Measurements from ENCODE around the gene KRTAP1-1.
"Not testable (repeated sequence)": the region's sequence is repeated elsewhere in the genome, so short reads cannot be mapped to it uniquely, and the experiment has no call there.

KRTAP1-1 gene, protein sequence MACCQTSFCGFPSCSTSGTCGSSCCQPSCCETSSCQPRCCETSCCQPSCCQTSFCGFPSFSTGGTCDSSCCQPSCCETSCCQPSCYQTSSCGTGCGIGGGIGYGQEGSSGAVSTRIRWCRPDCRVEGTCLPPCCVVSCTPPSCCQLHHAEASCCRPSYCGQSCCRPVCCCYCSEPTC

DNA sequence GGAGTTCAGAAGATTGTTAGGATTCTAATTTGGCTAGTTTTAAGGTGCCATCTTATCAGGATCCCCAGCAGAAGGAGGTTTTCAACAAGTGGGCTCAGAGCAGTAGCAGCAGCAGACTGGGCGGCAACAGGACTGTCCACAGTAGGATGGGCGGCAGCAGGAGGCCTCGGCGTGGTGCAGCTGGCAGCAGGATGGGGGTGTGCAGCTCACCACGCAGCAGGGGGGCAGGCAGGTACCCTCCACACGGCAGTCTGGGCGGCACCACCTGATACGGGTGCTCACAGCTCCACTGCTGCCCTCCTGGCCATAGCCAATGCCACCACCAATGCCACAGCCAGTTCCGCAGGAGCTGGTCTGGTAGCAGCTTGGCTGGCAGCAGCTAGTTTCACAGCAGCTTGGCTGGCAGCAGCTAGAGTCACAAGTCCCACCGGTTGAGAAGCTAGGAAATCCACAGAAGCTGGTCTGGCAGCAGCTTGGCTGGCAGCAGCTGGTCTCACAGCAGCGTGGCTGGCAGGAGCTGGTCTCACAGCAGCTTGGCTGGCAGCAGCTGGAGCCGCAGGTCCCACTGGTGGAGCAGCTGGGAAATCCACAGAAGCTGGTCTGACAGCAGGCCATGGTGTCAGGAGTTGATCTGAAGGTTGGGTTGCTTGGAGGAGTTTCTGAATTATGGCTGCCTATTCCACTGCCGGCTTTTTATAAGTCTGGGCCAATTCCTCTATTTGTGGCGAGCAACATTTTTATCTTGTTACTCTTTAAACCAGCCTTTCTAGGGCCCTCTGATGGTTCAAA lies at the start of gene KRTAP1-1:
Gene KRTAP1-1, minus strand, starts transcription at position 668 of the 789 bp plus-strand sequence. Its CDS starts 53 bp downstream, at position 615.
- DNase-seq = not testable (repeated sequence)

DNA sequence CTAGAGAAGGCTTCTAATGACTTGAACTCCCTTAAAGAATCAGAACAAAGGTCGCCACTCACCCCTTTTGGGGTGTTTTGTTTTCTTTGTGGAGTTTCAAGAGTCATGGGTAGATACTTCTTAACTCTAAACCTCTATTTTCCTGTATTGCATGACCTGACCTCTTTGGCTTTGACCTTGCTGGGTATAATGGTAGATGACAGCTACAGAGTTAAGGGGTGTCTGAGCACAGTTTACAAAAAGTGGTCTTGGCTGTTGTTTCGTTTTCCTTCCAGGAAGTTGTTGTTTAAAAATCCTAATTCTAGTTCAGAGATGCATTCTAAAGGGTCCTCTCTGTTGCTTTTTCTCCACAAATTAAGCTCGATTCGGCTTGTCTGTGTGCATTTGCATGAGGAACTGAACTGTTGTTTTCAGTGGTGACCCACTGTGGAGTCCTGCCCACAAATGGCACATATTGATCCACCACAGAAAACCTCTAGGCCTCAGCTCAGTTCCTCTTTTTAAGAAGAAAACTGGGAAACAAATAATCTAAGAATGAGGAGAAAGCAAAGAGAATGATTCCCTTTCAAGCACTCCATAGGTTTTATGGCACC lies 47.6 kb upstream of the KRTAP1-1 start:
- not testable (repeated sequence) for DNase-seq

DNA sequence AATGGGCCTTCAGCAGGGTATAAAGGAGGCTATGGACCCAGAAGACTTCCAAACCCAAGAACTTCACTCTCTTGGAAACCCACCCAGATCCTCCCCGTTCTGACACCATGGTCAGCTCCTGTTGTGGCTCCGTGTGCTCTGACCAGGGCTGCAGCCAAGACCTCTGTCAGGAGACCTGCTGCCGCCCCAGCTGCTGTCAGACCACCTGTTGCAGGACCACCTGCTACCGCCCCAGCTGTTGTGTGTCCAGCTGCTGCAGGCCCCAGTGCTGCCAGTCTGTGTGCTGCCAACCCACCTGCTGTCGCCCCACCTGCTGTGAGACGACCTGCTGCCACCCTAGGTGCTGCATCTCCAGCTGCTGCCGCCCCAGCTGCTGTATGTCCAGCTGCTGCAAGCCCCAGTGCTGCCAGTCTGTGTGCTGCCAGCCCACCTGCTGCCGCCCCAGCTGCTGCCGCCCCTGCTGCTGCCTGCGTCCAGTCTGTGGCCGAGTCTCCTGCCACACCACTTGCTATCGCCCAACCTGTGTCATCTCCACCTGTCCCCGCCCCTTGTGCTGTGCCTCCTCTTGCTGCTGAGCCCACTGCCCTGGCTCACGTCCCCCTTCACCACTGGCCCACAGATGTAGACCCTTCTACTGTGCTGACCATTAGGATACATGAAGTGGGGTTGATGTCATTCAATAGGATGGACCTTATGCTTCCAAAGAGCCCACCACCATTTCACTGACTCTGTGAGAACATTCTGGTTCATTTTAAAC lies 43.0 kb upstream of the KRTAP1-1 start, which contains the start of gene KRTAP4-7:
Gene KRTAP4-7, plus strand, starts transcription at position 51 of the 757 bp plus-strand sequence. Its CDS starts 57 bp downstream, at position 108.
- DNase-seq = not testable (repeated sequence)

DNA sequence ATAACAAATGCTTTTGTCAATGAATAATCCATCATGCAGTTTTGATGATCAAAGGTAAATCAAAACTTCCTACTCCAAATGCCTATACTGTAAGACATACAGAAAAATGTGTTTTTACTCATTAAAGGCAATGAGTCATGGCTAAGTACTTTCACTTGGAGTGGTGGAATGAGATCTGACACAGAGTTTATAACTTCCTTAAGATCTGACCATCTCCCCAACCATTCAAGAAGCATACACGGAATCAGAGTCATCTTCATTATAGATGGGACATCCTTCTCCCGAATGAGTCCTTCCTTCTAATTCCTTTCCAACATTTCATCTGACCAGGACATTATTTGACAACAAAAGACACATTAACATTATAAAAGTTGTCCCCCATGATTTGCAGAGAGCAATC lies 42.2 kb upstream of the KRTAP1-1 start:
- not testable (repeated sequence) for DNase-seq

DNA sequence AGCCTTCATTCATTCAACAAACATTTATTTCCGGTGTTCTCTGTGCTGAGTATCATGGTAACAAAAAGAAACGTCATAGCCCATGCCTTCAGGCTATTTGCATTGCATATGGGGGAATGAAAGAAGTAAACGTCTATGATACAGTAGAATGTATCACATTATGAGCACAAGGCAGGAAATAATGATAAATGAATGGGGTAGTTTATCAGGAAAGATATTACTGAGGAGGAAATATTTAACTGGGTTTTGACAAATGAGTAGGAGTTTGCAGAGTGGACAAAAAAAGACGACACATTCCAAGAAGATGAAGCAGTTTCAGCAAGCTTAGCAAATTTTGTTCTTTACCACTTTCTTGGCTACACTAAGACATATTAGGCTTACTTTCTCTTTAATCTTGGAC lies 41.4 kb upstream of the KRTAP1-1 start:
- DNase-seq = no peak

DNA sequence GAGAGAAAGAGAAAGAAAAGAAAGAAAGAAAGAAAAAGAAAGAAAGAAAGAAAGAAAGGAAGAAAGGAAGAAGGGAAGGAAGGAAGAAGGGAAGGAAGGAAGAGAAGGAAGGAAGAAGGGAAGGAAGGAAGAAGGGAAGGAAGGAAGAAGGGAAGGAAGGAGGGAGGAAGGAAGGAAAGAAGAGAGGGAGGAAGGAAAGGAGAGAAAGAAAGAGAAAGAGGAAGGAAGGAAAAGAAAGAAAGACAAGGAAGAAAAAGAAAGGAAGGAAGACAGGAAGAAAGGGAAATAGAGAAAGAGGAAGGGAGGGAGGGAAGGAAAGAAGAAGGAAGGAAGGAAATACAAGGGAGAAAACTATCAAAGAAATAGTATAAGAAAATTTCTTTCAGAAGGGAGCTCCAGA lies 35.5 kb upstream of the KRTAP1-1 start:
- DNase-seq = no peak

DNA sequence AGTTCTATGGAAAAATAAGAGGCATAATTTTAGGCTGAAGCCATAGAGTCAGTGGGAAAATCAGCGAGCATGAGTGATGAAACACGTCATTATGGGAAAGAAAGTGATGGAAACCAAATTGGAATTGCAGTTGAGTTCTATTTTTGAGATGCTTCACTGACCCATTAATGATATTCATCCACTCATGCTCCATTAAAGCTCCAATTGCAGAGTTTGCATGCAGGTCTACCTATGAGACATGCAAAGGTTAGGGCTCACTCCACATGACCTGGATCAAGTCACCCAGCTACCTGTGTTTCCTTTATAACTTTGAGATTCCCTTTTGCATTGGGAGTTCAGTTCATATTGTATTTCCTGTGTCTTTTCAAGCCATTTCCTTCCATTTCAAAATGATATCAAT lies 32.4 kb upstream of the KRTAP1-1 start:
- no peak for DNase-seq

DNA sequence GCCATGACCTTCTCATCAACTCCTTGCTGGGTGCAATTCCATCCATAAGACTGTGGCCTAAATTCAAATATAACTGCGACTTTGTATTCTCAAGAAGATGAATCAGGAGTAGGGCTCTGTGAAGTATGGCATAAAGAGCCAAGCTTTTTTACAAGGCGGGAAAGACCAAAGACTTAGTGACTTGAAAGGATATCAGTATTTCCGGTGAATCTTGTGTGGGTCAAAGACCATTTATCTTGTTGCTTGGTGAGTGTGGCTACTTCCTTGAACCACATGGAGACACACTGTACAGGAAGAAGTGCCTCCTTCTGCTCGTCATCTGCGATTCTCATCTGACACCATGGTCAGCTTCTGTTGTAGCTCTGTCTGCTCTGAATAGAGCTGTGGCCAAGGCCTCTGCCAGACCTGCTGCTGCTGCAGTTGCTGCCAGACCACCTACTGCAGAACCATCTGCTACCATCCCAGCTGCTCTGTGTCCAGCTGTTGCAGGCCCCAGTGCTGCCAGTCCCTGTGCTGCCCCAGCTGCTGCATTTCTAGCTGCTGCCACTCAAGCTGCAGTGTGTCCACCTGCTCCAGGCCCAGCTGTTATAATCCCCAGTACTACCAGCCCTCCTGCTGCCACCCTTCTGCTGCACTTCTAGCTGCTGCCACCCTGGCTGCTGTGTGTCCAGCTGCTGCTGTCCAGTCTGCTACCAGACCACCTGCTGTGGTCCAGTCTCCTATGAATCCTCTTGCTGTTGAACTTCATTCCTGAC lies 30.5 kb upstream of the KRTAP1-1 start:
- no peak for DNase-seq

DNA sequence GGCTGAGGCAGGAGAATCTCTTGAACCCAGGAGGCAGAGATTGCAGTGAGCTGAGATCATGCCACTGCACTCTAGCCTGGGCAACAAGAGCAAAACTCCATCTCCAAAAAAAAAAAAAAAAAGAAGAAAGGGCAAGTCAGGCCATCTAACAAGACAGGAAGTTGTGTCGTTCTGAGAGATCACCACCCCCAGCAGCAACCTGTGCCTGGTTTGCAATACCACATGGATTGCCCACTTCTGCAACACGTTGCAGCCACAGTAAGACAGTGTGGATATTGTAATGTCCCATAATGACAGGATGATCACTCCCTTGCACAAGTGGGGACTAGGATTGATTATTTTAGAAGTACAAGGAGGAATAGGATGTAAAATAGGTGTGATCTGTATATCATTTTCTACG lies 27.8 kb upstream of the KRTAP1-1 start:
- no peak for DNase-seq

DNA sequence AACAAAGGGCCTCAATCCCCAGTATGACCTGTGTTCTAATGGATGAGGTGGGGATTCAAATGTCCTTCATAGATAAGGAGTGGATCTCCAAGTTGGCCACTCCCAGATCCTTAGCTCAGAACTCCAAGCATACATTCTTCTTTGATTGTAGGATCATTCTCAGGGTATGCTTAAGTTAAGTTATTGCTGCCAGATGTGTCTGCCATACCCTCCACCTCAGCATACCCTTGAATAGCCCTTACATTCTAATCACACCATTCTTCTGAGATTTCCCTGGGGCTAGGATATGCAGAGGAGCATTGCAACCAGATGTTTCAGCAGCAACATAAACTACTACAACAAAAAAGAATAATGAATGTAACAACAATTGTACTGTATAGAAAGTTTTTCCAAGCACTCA lies 26.0 kb upstream of the KRTAP1-1 start:
- no peak for DNase-seq

DNA sequence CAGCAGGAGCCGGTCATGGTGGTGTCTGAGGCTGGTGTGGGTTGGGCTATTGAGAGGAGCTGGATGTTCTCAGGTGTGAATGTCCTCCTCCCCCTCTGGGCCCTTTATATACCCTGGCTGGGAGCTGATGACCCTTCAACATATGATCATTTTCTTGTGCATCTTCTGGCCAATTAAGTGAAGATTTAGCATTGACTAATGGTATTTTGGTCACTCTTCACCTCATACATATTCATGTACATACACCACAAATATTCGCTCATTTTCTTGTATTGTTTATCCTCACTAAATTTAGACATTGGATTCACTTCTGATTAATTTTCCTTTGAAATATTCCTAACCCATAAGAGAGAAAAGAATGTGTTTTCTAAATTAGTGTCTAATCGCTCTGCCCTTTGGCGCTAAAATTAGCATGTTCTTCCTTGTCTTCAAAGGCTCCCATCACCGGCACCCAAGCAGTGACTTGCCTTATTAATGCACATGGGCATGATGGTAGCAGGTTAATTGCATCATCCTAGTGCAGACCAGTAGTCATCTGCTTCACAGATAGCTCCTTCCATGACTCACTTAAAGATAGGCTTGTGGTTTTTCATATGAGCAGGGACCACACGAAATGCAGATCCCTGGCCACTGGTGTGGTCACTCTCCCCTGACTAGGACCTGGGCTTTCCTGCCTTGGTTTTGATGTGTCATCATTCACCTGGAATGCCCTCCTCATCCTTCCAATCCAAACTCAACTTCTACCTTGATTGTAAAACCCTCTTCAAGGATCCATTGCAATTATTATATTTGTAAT lies 24.8 kb upstream of the KRTAP1-1 start, which contains the start of gene KRTAP2-4:
Gene KRTAP2-4, minus strand, starts transcription at position 51 of the 796 bp plus-strand sequence. Its CDS starts 34 bp downstream, at position 17.
- DNase-seq = no peak

DNA sequence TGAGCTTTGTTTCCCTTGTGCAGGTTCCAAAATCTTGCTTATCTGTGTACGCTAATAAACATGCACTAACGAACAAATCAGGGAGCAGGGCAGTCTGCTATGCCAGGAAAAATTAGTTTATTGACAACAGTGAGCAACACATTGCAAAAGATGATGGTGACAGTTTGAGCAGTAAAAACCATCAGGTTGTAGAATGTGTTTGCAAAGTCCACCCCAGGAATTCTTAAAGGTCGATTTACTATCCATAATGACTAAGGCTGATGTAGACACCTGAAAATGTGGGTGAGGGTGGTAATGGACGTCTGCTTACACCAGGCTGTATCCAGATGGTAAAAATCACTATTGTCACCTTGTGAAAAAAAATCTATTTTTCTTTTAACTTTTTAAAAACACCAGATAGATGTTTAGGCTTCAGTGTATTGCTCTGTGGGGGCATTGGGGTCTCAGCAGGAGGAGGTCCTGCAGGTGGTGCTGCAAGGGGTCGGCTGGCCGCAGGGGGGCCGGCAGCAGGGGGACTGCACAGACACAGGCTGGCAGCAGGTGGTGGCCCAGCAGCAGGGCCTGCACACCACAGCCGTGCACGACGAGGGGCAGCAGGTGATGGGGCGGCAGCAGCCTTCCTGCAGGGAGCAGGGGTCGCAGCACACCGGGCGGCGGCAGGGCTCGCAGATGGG lies 23.9 kb upstream of the KRTAP1-1 start:
- DNase-seq = not testable (repeated sequence)

DNA sequence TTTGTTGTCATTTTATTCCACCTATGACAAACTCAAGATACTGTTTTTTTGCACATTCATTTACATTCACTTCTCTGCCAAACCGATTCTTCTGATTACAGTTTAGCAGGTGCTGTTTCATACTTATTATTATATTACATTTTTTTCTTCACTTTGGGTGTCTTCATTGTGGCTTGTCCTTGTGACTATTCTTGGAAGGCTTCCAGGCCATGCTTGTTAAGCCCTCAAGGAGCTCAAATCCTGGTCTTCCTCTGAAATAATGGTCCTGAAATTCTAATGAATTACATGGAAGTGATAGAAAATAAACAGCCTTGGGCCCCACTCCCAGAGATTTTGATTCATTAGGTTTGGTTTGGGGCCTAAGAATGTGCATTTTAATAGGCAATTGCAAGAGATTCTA lies 23.1 kb upstream of the KRTAP1-1 start:
- no peak for DNase-seq

DNA sequence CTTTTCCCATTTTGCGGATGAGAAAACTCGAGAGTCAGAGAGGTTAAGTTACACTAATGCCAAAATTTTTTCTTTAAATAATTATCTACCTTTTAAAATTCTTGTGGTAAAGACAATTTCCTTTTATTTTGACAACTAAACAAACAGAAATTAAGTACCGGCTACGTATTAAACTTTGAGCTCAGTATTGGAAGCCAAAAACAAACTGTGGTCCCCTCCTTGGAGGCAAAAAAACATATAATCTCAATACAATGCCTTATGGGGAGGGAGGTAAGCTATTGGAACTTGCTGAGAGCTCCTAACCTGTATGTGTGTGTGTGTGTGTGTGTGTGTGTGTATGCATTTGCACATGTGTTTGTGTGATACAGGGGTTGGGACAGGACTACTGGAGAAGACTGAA lies 22.2 kb upstream of the KRTAP1-1 start:
- no peak for DNase-seq

DNA sequence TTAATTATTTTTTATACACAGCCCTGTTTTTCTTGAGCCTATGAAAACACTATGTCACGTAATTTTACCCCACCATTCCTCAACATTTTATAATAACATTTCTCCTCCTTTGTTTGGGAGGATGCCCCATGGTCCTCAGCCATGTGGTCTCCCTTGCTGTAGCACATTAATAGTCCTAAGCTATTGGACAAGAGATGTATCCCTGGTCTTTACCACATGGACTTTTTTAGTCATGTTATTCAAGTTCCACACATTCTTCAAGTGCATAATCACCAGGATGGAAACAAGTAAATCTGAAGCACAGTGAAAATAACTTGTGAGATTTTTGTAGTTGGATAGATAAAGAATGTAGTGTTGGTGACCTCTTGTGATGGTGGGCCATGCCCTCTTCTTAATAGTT lies 20.7 kb upstream of the KRTAP1-1 start:
- no peak for DNase-seq

DNA sequence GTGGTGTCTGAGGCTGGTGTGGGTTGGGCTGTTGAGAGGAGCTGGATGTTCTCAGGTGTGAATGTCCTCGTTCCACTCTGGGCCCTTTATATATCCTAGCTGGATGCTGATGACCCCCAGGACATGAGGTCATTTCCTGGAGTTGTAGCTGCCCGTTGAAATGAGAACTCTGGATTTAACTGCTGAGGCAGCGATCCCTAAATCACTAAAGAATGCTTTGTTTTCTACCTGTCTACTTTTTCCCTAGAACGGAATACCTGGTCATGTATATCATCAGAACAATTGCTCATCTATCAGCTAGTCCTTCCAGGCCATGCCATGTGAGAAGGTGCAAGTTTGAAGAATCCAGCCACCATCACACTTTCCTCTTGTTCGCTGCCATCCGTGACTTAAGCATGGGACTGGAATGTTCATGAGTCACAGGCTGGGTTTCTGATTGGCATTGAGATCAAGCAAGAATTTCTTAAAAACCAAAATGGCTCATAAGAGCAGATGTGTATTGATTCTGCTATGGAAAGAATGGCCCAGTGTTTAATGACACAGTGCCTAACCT lies 18.9 kb upstream of the KRTAP1-1 start, which contains the start of gene KRTAP2-3:
Gene KRTAP2-3, minus strand, starts transcription at position 63 of the 553 bp plus-strand sequence. CDS start 64 bp downstream, outside the sequence.
- DNase-seq = no peak

DNA sequence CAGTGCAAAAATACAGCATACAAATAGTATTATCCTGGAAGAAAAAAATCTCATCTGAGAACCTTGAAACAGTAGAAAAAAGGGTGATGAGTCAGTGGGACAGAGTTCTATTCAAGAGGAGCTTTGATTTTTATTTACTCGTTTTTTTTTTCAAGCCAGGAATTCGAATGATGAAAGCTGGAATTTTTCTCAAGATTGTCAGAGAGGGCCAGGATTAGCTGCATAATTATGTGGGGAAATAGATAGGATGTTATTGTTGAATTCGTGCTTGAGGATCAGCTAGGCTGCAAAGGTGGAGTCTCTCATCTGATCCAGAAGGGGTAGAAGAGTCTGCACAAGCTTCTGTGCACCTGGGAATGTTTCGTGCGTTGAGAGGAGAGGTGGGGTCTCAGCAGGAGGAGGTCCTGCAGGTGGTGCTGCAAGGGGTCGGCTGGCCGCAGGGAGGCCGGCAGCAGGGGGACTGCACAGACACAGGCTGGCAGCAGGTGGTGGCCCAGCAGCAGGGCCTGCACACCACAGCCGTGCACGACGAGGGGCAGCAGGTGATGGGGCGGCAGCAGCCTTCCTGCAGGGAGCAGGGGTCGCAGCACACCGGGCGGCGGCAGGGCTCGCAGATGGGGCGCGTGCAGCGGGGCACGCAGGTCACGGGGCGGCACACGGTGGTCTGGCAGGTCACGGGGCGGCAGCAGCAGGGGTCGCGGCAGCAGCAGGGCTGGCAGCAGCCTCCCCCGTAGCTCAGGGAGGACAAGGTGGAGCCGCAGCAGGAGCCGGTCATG lies 18.2 kb upstream of the KRTAP1-1 start:
- DNase-seq = not testable (repeated sequence)

DNA sequence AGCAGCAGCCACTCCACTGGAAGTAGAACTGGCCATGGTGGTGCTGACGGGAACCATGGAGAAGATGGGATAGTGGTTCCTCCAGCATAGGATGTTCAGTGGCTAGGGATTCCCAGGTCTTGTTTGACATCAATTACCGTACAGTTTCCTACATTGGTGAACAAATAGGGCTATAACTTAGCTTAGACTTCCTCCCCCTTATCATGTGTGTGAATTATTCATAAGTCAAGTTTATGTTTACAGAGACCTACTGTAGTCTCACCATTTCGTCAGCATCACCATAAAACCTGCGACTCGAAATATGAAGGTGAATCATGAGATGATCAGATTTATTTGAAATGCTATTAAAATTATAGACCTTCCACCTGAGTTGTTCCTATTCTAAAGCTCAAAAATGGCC lies 17.5 kb upstream of the KRTAP1-1 start:
- no peak for DNase-seq

DNA sequence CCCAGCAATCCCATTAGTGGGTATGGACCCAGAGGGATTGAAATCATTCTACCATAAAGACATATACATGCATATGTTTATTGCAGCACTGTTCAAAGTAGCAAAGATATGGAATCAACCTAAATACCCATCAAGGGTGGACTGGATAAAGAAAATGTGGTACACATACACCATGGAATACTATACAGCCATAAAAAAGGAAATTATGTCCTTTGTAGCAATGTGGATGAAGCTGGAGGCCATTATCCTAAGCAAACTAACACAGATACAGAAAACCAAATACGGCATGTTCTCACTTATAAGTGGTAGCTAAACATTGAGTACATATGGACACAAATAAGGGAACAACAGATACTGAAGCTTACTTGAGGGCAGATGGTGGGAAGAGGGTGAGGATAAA lies 16.3 kb upstream of the KRTAP1-1 start:
- no peak for DNase-seq

DNA sequence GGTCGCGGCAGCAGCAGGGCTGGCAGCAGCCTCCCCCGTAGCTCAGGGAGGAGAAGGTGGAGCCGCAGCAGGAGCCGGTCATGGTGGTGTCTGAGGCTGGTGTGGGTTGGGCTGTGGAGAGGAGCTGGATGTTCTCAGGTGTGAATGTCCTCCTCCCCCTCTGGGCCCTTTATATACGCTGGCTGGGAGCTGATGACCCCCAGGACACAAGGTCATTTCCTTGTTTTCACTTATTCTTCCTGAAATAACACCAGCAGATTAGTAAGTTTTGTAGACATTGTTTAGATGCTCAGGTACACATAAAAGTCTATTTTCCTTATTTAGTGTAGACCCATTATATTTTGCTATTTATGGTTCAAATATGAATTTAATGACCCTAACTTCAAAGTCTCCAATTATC lies 13.9 kb upstream of the KRTAP1-1 start, which contains the start of gene KRTAP2-2:
Gene KRTAP2-2, minus strand, starts transcription at position 101 of the 400 bp plus-strand sequence. Its CDS starts 19 bp downstream, at position 82.
- not testable (repeated sequence) for DNase-seq
